Gastroesophageal sphincter (tissue), 4 donors: ENCODE results near the gene CSF2. TPM values are rescaled to one million over a fixed set of nuclear protein-coding genes. Genes with fewer than 3 reads are reported as not detected.

Experiments
- ATAC-seq: fragments of 150-250 bp; one replicate; pipeline ENCODE4 v1.9.1; 2016; ENCODE audit warnings: mild to moderate bottlenecking, moderate library complexity
- H3K27ac ChIP-seq, 4 donors: fragments of 200-600 bp; sonication (generic) in 3 of 4; 1 replicate in 3 of 4; 2 replicates in 1 of 4; pipeline ENCODE4 v1.5.1; 2016 to 2019
- H3K27me3 ChIP-seq: fragments of 200-600 bp; sonication (generic); one replicate; pipeline ENCODE4 v1.5.1; 2019
- H3K36me3 ChIP-seq, 2 donors: fragments of 200-600 bp; sonication (generic); one replicate each; pipeline ENCODE4 v1.5.1; 2019; ENCODE audit warnings: control low read depth in 1 of 2
- H3K4me1 ChIP-seq, 3 donors: fragments of 200-600 bp; sonication (generic); 1 replicate in 2 of 3; 2 replicates in 1 of 3; pipeline ENCODE4 v1.5.1; 2016 to 2019; ENCODE audit warnings: control low read depth in 2 of 3
- H3K4me3 ChIP-seq, 2 donors: fragments of 200-600 bp; sonication (generic); one replicate each; pipeline ENCODE4 v1.5.1; 2019; ENCODE audit warnings: mild to moderate bottlenecking in 1 of 2, moderate library complexity in 1 of 2
- H3K9me3 ChIP-seq, 3 donors: fragments of 200-600 bp; sonication (generic); one replicate each; pipeline ENCODE4 v1.5.1; 2017 to 2019; ENCODE audit warnings: control low read depth in 2 of 3
- EP300 ChIP-seq: sonication (generic); formaldehyde crosslinking; IDR thresholded peaks from one replicate; pipeline ENCODE4 v1.6.1; 2017; ENCODE audit warnings: antibody characterized with exemption, mild to moderate bottlenecking
- POLR2A ChIP-seq, 2 donors: fragments of 450-650 bp; IDR thresholded peaks; one replicate each; pipeline ENCODE4 v1.6.1; 2017; ENCODE audit warnings: antibody characterized with exemption in 2 of 2, mild to moderate bottlenecking in 2 of 2, moderate library complexity in 1 of 2
- POLR2AphosphoS5 ChIP-seq: sonication (generic); formaldehyde crosslinking; IDR thresholded peaks from one replicate; pipeline ENCODE4 v1.6.1; 2017; ENCODE audit warnings: antibody characterized with exemption
- WGBS, 2 donors: methylation state at CpG; one replicate each; pipeline ENCODE4 v1.1.5; 2018; ENCODE audit warnings: low coverage in 1 of 2; 5-methylcytosine and 5-hydroxymethylcytosine counted together
- total RNA-seq, 4 donors: library from RNA; depleted of rRNA; stranded (reverse); fragments of >200 nt; gene quantifications; one replicate each; pipeline ENCODE4 v1.1.0, GENCODE V29; 2016
- TF ChIP-seq, protein P1 (sequence below), 4 experiments: fragments of 200-600 bp in 2 of 4; fragments of 450-650 bp in 2 of 4; sonication (generic) in 1 of 4; IDR thresholded peaks; one replicate each; pipeline ENCODE4 v1.5.1; 2017 to 2019; ENCODE audit warnings: antibody characterized with exemption in 4 of 4, mild to moderate bottlenecking in 2 of 4, moderate library complexity in 2 of 4

Gene CSF2
- total RNA-seq, 4 donors from 2014 or later = 1.1 TPM; not detected in 3

DNA sequence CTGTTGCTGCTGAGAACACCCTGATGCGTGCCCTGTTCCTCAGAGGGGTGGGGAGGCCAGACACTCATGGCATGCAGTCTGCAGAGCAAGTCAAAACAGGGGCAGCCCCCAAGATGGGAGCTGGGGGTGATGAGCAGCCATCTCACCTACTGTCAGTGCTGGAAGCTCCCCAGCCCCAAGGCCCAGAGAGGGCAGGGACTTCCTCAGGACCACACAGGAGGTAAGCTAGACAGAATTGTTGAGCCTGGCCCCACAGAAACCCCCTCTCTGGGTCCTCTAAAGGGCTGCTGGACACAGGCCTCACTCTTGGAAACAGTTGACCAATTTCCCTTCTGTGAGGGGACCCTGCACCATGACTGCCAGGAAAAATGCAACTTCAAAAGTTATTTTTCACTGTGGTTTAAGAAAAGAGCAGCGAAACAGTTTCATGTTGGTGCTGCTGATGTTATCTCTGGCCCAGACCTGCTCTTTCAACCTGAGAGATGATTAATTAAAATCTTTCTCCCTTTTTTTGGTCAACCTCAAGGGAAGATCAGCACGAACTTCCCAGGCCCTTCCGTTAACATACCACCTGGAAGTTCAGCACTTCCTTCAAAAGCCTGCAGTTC lies 9.6 kb downstream of the CSF2 start:
- Histone ChIP-seq H3K36me3 (no peaks in the 10 kb centered on the region), H3K4me3 (no peak overlapping the region), H3K9me3 (no peaks in the 10 kb centered on the region), H3K27ac (no peak overlapping the region), H3K4me1 (peaks cover 0 to 15% (median 11%) of the 10 kb centered on the region in 3 donors), H3K27me3 (no peaks in the 10 kb centered on the region)
- no peak for ATAC-seq
- 88 to 93% methylated on average over 2 to 3 of the region's 4 CpGs for WGBS, 2 donors
- no peak for TF ChIP-seq POLR2AphosphoS5
- TF ChIP-seq EP300 = no peak

GRCh38 chr5:132085686-132086085 lies 12.1 kb downstream of the CSF2 start:
- H3K36me3 ChIP-seq = no peaks in the 10 kb centered on the region
- H3K4me3 ChIP-seq = no peak overlapping the region
- WGBS, 2 donors = no CpG with 5 or more reads among the region's 4 CpGs
- peaks cover 0 to 15% (median 11%) of the 10 kb centered on the region in 3 donors for H3K4me1 ChIP-seq
- TF ChIP-seq, protein P1, sequence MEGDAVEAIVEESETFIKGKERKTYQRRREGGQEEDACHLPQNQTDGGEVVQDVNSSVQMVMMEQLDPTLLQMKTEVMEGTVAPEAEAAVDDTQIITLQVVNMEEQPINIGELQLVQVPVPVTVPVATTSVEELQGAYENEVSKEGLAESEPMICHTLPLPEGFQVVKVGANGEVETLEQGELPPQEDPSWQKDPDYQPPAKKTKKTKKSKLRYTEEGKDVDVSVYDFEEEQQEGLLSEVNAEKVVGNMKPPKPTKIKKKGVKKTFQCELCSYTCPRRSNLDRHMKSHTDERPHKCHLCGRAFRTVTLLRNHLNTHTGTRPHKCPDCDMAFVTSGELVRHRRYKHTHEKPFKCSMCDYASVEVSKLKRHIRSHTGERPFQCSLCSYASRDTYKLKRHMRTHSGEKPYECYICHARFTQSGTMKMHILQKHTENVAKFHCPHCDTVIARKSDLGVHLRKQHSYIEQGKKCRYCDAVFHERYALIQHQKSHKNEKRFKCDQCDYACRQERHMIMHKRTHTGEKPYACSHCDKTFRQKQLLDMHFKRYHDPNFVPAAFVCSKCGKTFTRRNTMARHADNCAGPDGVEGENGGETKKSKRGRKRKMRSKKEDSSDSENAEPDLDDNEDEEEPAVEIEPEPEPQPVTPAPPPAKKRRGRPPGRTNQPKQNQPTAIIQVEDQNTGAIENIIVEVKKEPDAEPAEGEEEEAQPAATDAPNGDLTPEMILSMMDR (IDR thresholded peaks at IDR 0.05) = no peak
- TF ChIP-seq POLR2AphosphoS5 = no peak
- TF ChIP-seq POLR2A (IDR thresholded peaks at IDR 0.05) = no peak
- no peak for TF ChIP-seq EP300
- H3K27ac ChIP-seq = no peak overlapping the region
- H3K9me3 ChIP-seq = no peaks in the 10 kb centered on the region
- ATAC-seq = no peak
- H3K27me3 ChIP-seq = no peaks in the 10 kb centered on the region

- peak; percentile 83 for ATAC-seq
- Histone ChIP-seq H3K27ac (peak overlapping the region in 1 of 4 donors; percentile 14), H3K27me3 (no peaks in the 10 kb centered on the region), H3K4me1 (peaks cover 0 to 15% (median 11%) of the 10 kb centered on the region in 3 donors), H3K36me3 (no peaks in the 10 kb centered on the region), H3K9me3 (no peaks in the 10 kb centered on the region), H3K4me3 (no peak overlapping the region)
- 14% methylated on average over 2 of the region's 2 CpGs; no CpG with 5 or more reads in 1 of the 2 donors for WGBS, 2 donors
- no peak for TF ChIP-seq POLR2A (IDR thresholded peaks at IDR 0.05)
- TF ChIP-seq POLR2AphosphoS5 = no peak
- TF ChIP-seq, protein P1 (IDR thresholded peaks at IDR 0.05) = no peak
- TF ChIP-seq EP300 = no peak
Measured at GRCh38 chr5:132086277-132086794, 12.7 kb downstream of the CSF2 start.

DNA sequence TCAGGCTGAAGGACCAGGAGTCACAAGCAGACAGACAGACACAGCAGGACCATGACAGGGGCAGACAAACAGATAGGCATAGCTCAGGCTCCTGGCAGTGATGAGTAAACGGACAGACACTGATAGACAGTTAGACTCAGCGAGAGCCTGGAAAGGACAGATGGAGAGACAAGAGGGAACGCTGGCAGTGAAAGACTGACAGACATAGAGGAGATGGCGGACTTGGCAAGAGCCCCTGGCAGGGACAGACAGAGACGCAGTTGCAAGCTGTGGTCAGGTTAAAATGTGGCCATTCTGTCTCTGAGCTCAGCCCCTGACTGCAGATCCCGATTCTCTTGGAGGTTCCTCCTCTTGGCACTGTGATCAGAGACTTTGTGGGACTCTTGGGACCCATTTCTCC lies 13.6 kb downstream of the CSF2 start:
- H3K27ac ChIP-seq = no peak overlapping the region
- WGBS, 2 donors = 80 to 93% methylated on average over 5 to 6 of the region's 6 CpGs
- H3K4me3 ChIP-seq = no peak overlapping the region
- TF ChIP-seq, protein P1 (IDR thresholded peaks at IDR 0.05) = no peak
- no peak for TF ChIP-seq POLR2A (IDR thresholded peaks at IDR 0.05)
- peaks cover 0 to 15% (median 11%) of the 10 kb centered on the region in 3 donors for H3K4me1 ChIP-seq
- H3K9me3 ChIP-seq = no peaks in the 10 kb centered on the region
- no peaks in the 10 kb centered on the region for H3K36me3 ChIP-seq
- no peak for ATAC-seq
- H3K27me3 ChIP-seq = no peaks in the 10 kb centered on the region

DNA sequence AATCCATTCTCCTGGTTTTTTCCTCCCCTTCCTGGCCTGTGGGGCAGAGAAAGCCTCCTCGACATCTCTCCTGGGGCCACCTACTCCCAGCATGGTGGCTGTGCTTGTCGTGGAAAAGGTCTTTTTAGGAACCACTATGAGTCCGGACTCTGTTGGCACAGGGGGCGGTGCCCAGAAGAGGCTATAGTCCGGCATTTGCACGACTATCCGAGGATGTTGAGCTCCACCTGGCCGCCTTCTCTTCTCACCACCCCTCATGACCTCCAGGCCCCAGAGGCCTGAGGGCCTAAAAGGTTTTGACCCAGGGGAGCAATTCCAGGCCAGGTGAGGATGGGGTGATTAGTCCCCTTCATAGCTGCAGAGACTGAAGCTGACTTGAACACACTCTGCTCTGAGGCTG lies 14.1 kb downstream of the CSF2 start:
- TF ChIP-seq POLR2AphosphoS5 (no peak), POLR2A (IDR thresholded peaks at IDR 0.05) (no peak), EP300 (no peak)
- TF ChIP-seq, protein P1 (IDR thresholded peaks at IDR 0.05) = no peak
- no CpG with 5 or more reads among the region's 8 CpGs for whole genome bisulfite sequencing, 2 donors
- no peak overlapping the region for H3K27ac ChIP-seq
- no peaks in the 10 kb centered on the region for H3K27me3 ChIP-seq
- H3K4me1 ChIP-seq = peaks cover 0 to 15% (median 11%) of the 10 kb centered on the region in 3 donors
- H3K9me3 ChIP-seq = no peaks in the 10 kb centered on the region
- H3K36me3 ChIP-seq = no peaks in the 10 kb centered on the region
- no peak overlapping the region for H3K4me3 ChIP-seq
- no peak for ATAC-seq
